ENCODE measurements around the gene OXCT1. TPM values are rescaled to one million over a fixed set of nuclear protein-coding genes. Genes with fewer than 3 reads are reported as not detected.

Gene OXCT1
- total and polyA plus RNA-seq, 2 of the 13 experiments (the other 11 are each of a cell fraction or from before 2014, with no cell fraction given) = 0.92 to 4.7 TPM

GRCh38 chr5:41788941-41789368 is 81.3 kb downstream of the OXCT1 start:
- WGBS (ENCODE audit: low lambda C conversion rate) = 69% methylated on average over 2 of the region's 2 CpGs
- Histone ChIP-seq H3K9me3 (ENCODE audit: low read length) (no peaks in the 10 kb centered on the region), H3K9ac (ENCODE audit: insufficient read depth, low read depth, low read length) (no peak overlapping the region), H3K4me2 (ENCODE audit: low read depth, low read length) (no peak overlapping the region), H3K4me1 (ENCODE audit: insufficient read depth, low read length) (peaks cover 20% of the 10 kb centered on the region), H4K20me1 (ENCODE audit: insufficient read depth, low read length) (no peaks in the 10 kb centered on the region), H2AFZ (ENCODE audit: low read length) (no peak overlapping the region), H3K4me3 (replicated peaks in 1 of 3; ENCODE audit: insufficient read depth in 1 of 3, low read depth in 2 of 3, low read length in 3 of 3) (no peak overlapping the region), H3K79me2 (ENCODE audit: insufficient read depth, low read length) (no peaks in the 10 kb centered on the region), H3K36me3 (replicated peaks in 1 of 2; ENCODE audit: control insufficient read depth in 1 of 2, insufficient read depth in 2 of 2, low read length in 2 of 2) (no peaks in the 10 kb centered on the region), H3K27ac (ENCODE audit: extremely low read length, insufficient read depth, low read length) (no peak overlapping the region), H3K27me3 (ENCODE audit: control insufficient read depth in 1 of 2, insufficient read depth in 2 of 2, low read length in 2 of 2) (no peaks in the 10 kb centered on the region)
- no peak for ATAC-seq
- no TSS peak for BruUV-seq (replicated peaks)
- ChIA-PET CTCF (ENCODE audit: low intra/inter-chr PET ratio, low total read pairs) (no interaction called here), POLR2A (no interaction called here)
- DNase-seq (ENCODE audit: low spot score) = no peak
- in situ Hi-C loops (cut with HindIII; ENCODE audit: extremely low pct_ligation_motif_present, low pct_unique_long_range_greater_than_20kb) (no loop called here), intact Hi-C loops (cut with micrococcal nuclease; ENCODE audit: unreplicated experiment) (no loop called here)
- TF ChIP-seq GPN1 (CRISPR knock-in tag; IDR thresholded peaks at IDR 0.05; ENCODE audit: borderline replicate concordance) = no peak
- TF ChIP-seq KDM5A (IDR thresholded peaks at IDR 0.05; ENCODE audit: borderline replicate concordance, low read length) = no peak
- TF ChIP-seq ZNF143 (CRISPR knock-in tag; IDR thresholded peaks at IDR 0.05) = no peak
- no peak for TF ChIP-seq MTF2 (CRISPR knock-in tag; IDR thresholded peaks at IDR 0.05; ENCODE audit: borderline replicate concordance)
- no peak for TF ChIP-seq EED (CRISPR knock-in tag; IDR thresholded peaks at IDR 0.05)
- TF ChIP-seq SP2 (CRISPR knock-in tag; IDR thresholded peaks at IDR 0.05) = no peak
- TF ChIP-seq ZNF296 (CRISPR knock-in tag; conservative IDR thresholded peaks at IDR 0.05) = no peak
- TF ChIP-seq HMGXB4 (CRISPR knock-in tag; IDR thresholded peaks at IDR 0.05; ENCODE audit: borderline replicate concordance in 1 of 2, low read depth in 1 of 2) = no peak
- TF ChIP-seq ELK4 (CRISPR knock-in tag; IDR thresholded peaks at IDR 0.05; ENCODE audit: borderline replicate concordance) = no peak
- TF ChIP-seq ZNF292 (CRISPR knock-in tag; IDR thresholded peaks at IDR 0.05; ENCODE audit: borderline replicate concordance, low read depth) = no peak
- no peak for TF ChIP-seq SUZ12 (IDR thresholded peaks at IDR 0.05; ENCODE audit: low read depth, low read length)
- no peak for TF ChIP-seq NFE2L2 (IDR thresholded peaks at IDR 0.05; ENCODE audit: low read length)
- TF ChIP-seq GTF2F1 (IDR thresholded peaks at IDR 0.05; ENCODE audit: low read length) = no peak
- TF ChIP-seq BATF2 (CRISPR knock-in tag; IDR thresholded peaks at IDR 0.05) = no peak
- TF ChIP-seq ZBTB7B (CRISPR knock-in tag; IDR thresholded peaks at IDR 0.05) = no peak
- TF ChIP-seq ZFP37 (CRISPR knock-in tag; IDR thresholded peaks at IDR 0.05; ENCODE audit: borderline replicate concordance) = no peak
- FAIRE-seq = no peak
